ENCODE measurements around the gene FAM9C.

DNA sequence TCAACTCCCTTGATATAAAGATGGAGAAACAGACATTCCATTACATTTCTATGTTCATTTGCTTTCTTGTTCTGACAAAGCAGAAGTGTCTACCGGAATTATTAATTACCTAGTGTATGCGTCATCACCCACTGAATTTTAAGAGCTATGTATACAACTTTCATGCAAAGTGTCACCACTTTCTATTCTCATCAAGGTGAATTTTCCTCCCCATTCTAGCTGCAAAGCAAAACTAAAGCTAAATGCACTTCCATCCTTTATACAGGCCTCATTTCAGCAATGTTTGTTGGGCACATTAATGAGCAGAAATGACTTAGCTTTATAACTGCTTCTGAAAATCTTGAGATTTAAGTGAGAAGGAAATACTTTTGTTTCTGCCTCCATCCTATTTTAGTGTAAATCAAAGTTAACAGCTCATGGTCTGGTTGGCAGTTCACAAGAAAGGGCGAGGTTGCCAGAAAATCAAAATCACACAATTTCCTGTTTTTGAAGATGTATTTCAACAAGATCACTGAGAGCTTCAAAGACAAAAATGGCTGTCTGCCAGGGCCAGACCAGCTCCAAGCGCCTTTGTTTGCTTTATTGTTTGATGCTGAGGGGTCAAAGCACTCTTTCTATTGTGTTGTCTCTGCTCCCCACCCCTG lies 7.2 kb upstream of the FAM9C start:
- no peak for TF ChIP-seq EZH2 (IDR thresholded peaks at IDR 0.05; ENCODE audit: low read length)
- TF ChIP-seq, protein P1, sequence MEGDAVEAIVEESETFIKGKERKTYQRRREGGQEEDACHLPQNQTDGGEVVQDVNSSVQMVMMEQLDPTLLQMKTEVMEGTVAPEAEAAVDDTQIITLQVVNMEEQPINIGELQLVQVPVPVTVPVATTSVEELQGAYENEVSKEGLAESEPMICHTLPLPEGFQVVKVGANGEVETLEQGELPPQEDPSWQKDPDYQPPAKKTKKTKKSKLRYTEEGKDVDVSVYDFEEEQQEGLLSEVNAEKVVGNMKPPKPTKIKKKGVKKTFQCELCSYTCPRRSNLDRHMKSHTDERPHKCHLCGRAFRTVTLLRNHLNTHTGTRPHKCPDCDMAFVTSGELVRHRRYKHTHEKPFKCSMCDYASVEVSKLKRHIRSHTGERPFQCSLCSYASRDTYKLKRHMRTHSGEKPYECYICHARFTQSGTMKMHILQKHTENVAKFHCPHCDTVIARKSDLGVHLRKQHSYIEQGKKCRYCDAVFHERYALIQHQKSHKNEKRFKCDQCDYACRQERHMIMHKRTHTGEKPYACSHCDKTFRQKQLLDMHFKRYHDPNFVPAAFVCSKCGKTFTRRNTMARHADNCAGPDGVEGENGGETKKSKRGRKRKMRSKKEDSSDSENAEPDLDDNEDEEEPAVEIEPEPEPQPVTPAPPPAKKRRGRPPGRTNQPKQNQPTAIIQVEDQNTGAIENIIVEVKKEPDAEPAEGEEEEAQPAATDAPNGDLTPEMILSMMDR (optimal IDR thresholded peaks at IDR 0.05 in 1 of 3, IDR thresholded peaks at IDR 0.05 in 1 of 3, conservative IDR thresholded peaks at IDR 0.05 in 1 of 3; ENCODE audit: extremely low read depth in 1 of 3, insufficient read depth in 2 of 3, low read length in 3 of 3), result no peak
